HepG2 (cell line): ENCODE measurements around the gene ZNF74. TPM values are rescaled to one million over a fixed set of nuclear protein-coding genes. Genes with fewer than 3 reads are reported as not detected.

Experiments used
- AFF4 ChIP-seq: sonication (generic); formaldehyde crosslinking; IDR thresholded peaks from 2 replicates; pipeline ENCODE4 v1.4.0; 2020; ENCODE audit warnings: missing genetic modification reagents
- ELF1 ChIP-seq: sonication (generic); formaldehyde crosslinking; IDR thresholded peaks from 2 replicates; pipeline ENCODE4 v1.4.0; 2020; ENCODE audit warnings: missing genetic modification reagents
- ETV5 ChIP-seq: IDR thresholded peaks from 2 replicates; pipeline ENCODE4 v1.6.1; 2018; ENCODE audit warnings: missing biosample characterization, missing genetic modification reagents, inconsistent platforms, borderline replicate concordance
- IKZF5 ChIP-seq: IDR thresholded peaks from 2 replicates; pipeline ENCODE4 v1.6.1; 2018; ENCODE audit warnings: missing genetic modification reagents, mild to moderate bottlenecking, missing compliant biosample characterization
- RBAK ChIP-seq: sonication (generic); formaldehyde crosslinking; IDR thresholded peaks from 2 replicates; pipeline ENCODE4 v1.5.1; 2020; ENCODE audit warnings: mild to moderate bottlenecking, missing genetic modification reagents
- TRIM22 ChIP-seq: fragments of 450-650 bp; IDR thresholded peaks from 2 replicates; pipeline ENCODE4 v1.6.1; 2017
- YY1 ChIP-seq: IDR thresholded peaks from 2 replicates; pipeline ENCODE4 v1.6.1; 2011; ENCODE audit warnings: low read length, low read depth, moderate library complexity, mild to moderate bottlenecking; ENCODE audit not compliant: insufficient read depth, insufficient replicate concordance
- ZBTB20 ChIP-seq: sonication (generic); formaldehyde crosslinking; IDR thresholded peaks from 2 replicates; pipeline ENCODE4 v1.8.1; 2023; ENCODE audit warnings: missing genetic modification reagents, low read depth, mild to moderate bottlenecking, borderline replicate concordance
- ZFP91 ChIP-seq: sonication (generic); formaldehyde crosslinking; IDR thresholded peaks from 2 replicates; pipeline ENCODE4 v1.9.0; 2022; ENCODE audit warnings: missing genetic modification reagents, mild to moderate bottlenecking, borderline replicate concordance
- ZKSCAN5 ChIP-seq: sonication (generic); formaldehyde crosslinking; IDR thresholded peaks from 2 replicates; pipeline ENCODE4 v1.5.1; 2020; ENCODE audit warnings: mild to moderate bottlenecking, missing genetic modification reagents
- ZNF616 ChIP-seq: sonication (generic); formaldehyde crosslinking; IDR thresholded peaks from 2 replicates; pipeline ENCODE4 v1.5.0; 2020; ENCODE audit warnings: low read depth, mild to moderate bottlenecking, missing genetic modification reagents
- ZNF687 ChIP-seq: sonication (generic); formaldehyde crosslinking; IDR thresholded peaks from 2 replicates; pipeline ENCODE4 v1.5.1; 2020; ENCODE audit warnings: mild to moderate bottlenecking, missing genetic modification reagents, moderate library complexity
- ZNF770 ChIP-seq: sonication (generic); formaldehyde crosslinking; IDR thresholded peaks from 2 replicates; pipeline ENCODE4 v1.5.0; 2020; ENCODE audit warnings: mild to moderate bottlenecking, missing genetic modification reagents
- polyA plus RNA-seq, 8 experiments: library from polyadenylated mRNA; depleted of rRNA in 3 of 8; stranded (reverse) in 7 of 8; unstranded in 1 of 8; fragments of >200 nt; fragmentation: Illumina TruSeq in 4 of 8; extraction: Trizol in 4 of 8; gene quantifications; 2 replicates each; pipeline versions ENCODE4 v1.2.1 to v1.2.3, GENCODE V29; 2011 to 2016; ENCODE audit warnings: low read depth in 4 of 8, missing spikeins in 1 of 8, mixed read lengths in 1 of 8; ENCODE audit not compliant: insufficient read depth in 1 of 8
- total RNA-seq, 5 experiments: library from RNA; depleted of rRNA; stranded (reverse); fragments of >200 nt; fragmentation: Illumina TruSeq; extraction: Trizol; gene quantifications; 2 replicates each; pipeline ENCODE4 v1.2.3, GENCODE V29; 2016; ENCODE audit warnings: low read depth in 1 of 5

The ZNF74 gene
- total and polyA plus RNA-seq, 2 of the 13 experiments (the other 11 are each of a cell fraction or from before 2014, with no cell fraction given) = 6.3 to 9.1 TPM

- TF ChIP-seq ZNF687 (CRISPR knock-in tag) (peak; percentile 88), AFF4 (no peak), TRIM22 (no peak), IKZF5 (no peak), ZBTB20 (no peak), RBAK (CRISPR knock-in tag) (no peak), YY1 (peak; percentile 60), ZNF770 (CRISPR knock-in tag) (peak; percentile 97), ETV5 (CRISPR knock-in tag) (no peak), ZKSCAN5 (CRISPR knock-in tag) (no peak), ZNF616 (CRISPR knock-in tag) (no peak), ELF1 (no peak), ZFP91 (CRISPR knock-in tag) (peak; percentile 68)
These were observed 24.3 kb downstream of the ZNF74 start (continued) for GRCh38 chr22:20418211-20418788.
